Heart left ventricle (tissue), 13 donors: Measurements from ENCODE around the gene CCDC68.

Experiments used
- CTCF ChIP-seq, 12 donors: fragments of 200-600 bp; sonication (generic) in 4 of 12; IDR thresholded peaks; one replicate each; pipeline versions ENCODE4 v1.5.0 to v1.8.0; 2018 to 2022; ENCODE audit warnings: antibody characterized with exemption in 12 of 12, mild to moderate bottlenecking in 5 of 12
- POLR2A ChIP-seq, 2 donors: fragments of 450-650 bp; IDR thresholded peaks; one replicate each; pipeline ENCODE4 v1.6.1; 2017; ENCODE audit warnings: antibody characterized with exemption in 2 of 2, mild to moderate bottlenecking in 2 of 2, moderate library complexity in 2 of 2
- donor health status: ischemic (EF 13 %, LVEDD 7.1; RV severe dilation, severe dysfunction).
- donor health status: DM: no; HTN: yes; CAD: no.
- donor health status: DM: no; HTN: no; CAD: no.
- donor health status: ischemic (EF 25% LVEDD 6.9; RV normal size, moderate dysfunction).
- donor health status: ischemic (EF 25% LVEDD 5.7; RV mildly dilated, moderate dysfunction).
- donor health status: ischemic (EF 35%, LVEDD 5.7; RV mildly dilated, moderate dysfunction).
- donor health status: nonischemic (EF 11% LVEDD 7.7; RV severe dilation, severe dysfunction).
- donor health status: DM: yes; HTN: yes; CAD: no.
- donor health status: PGD.
- donor health status: ischemic (EF 29% LVEDD 5.4; RV normal size, mild dysfunction).
- donor health status: nonischemic (EF 23%, LVEDD 6.1; RV moderate dilation, normal function).

GRCh38 chr18:55007602-55008001, 48.3 kb upstream of the CCDC68 start:
- no peak for TF ChIP-seq POLR2A (IDR thresholded peaks at IDR 0.05)
- TF ChIP-seq CTCF (IDR thresholded peaks at IDR 0.05) = no peak
